ENCODE results near the gene STAG3.
A peak's percentile ranks its signal among the peaks of the same experiment; 100 is the strongest.

STAG3 gene

DNA sequence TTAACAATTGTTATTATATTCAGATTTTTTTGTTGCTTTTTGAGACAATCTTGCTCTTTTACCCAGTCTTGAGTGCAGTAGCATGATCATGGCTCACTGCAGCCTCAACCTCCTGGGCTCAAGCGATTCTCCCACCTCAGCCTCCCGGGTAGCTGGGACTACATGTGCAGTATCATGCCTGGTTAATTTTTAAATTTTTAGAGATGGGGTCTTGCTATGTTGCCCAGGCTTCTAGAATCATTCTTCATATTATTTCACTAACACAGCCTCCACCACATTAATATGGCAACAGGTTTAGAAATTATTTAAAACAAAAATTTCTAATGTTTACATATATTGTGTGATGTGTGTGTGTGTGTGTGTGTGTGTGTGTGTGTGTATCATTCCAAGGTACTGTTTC, 30.4 kb upstream of the STAG3 start (continued):
- TF ChIP-seq, protein P1, sequence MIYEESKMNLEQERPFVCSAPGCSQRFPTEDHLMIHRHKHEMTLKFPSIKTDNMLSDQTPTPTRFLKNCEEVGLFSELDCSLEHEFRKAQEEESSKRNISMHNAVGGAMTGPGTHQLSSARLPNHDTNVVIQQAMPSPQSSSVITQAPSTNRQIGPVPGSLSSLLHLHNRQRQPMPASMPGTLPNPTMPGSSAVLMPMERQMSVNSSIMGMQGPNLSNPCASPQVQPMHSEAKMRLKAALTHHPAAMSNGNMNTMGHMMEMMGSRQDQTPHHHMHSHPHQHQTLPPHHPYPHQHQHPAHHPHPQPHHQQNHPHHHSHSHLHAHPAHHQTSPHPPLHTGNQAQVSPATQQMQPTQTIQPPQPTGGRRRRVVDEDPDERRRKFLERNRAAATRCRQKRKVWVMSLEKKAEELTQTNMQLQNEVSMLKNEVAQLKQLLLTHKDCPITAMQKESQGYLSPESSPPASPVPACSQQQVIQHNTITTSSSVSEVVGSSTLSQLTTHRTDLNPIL (CRISPR knock-in tag; IDR thresholded peaks at IDR 0.05; ENCODE audit: low read depth), result no peak
- TF ChIP-seq RARB (CRISPR knock-in tag; IDR thresholded peaks at IDR 0.05), result no peak
- TF ChIP-seq CSDC2 (CRISPR knock-in tag; IDR thresholded peaks at IDR 0.05), result no peak
- no peak for TF ChIP-seq TCF4 (CRISPR knock-in tag; IDR thresholded peaks at IDR 0.05; ENCODE audit: borderline replicate concordance)
- TF ChIP-seq ZNF70 (CRISPR knock-in tag; IDR thresholded peaks at IDR 0.05), result no peak
- TF ChIP-seq BACH2 (CRISPR knock-in tag; IDR thresholded peaks at IDR 0.05; ENCODE audit: borderline replicate concordance), result no peak
- TF ChIP-seq ZC3H10 (CRISPR knock-in tag; IDR thresholded peaks at IDR 0.05), result no peak
- no peak for TF ChIP-seq ZNF565 (CRISPR knock-in tag; conservative IDR thresholded peaks at IDR 0.05; ENCODE audit: low read depth)

DNA sequence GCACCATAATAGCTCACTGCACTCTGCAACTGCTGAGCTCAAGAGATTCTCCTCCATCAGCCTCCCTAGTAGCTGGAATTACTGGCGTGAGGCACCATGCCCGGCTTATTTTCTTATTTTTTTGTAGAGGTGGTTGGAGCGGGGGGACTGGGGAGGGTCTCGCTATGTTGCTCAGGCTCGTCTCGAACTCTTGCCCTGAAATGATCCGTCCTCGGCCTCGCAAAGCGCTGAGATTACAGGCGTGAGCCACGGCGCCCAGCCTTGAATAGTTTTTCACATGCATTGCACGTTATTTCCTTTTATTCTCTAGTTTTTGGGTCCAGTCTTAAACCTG, 29.5 kb upstream of the STAG3 start:
- no peak for ATAC-seq
- TF ChIP-seq SNAI2 (CRISPR knock-in tag; IDR thresholded peaks at IDR 0.05) (no peak), OSR1 (CRISPR knock-in tag; IDR thresholded peaks at IDR 0.05) (no peak), ZNF565 (CRISPR knock-in tag; conservative IDR thresholded peaks at IDR 0.05; ENCODE audit: low read depth) (no peak), TOX (CRISPR knock-in tag; IDR thresholded peaks at IDR 0.05; ENCODE audit: borderline replicate concordance) (no peak), ZNF8 (CRISPR knock-in tag; IDR thresholded peaks at IDR 0.05) (no peak), ESRRG (CRISPR knock-in tag; IDR thresholded peaks at IDR 0.05) (no peak), ZFP30 (CRISPR knock-in tag; IDR thresholded peaks at IDR 0.05) (no peak), ZC3H10 (CRISPR knock-in tag; IDR thresholded peaks at IDR 0.05) (no peak), ZNF70 (CRISPR knock-in tag; IDR thresholded peaks at IDR 0.05) (no peak), GLIS3 (CRISPR knock-in tag; IDR thresholded peaks at IDR 0.05) (no peak), ZFP3 (CRISPR knock-in tag; IDR thresholded peaks at IDR 0.05) (no peak), RARB (CRISPR knock-in tag; IDR thresholded peaks at IDR 0.05) (no peak), BACH2 (CRISPR knock-in tag; IDR thresholded peaks at IDR 0.05; ENCODE audit: borderline replicate concordance) (no peak), TCF4 (CRISPR knock-in tag; IDR thresholded peaks at IDR 0.05; ENCODE audit: borderline replicate concordance) (no peak), CSDC2 (CRISPR knock-in tag; IDR thresholded peaks at IDR 0.05) (no peak)
- TF ChIP-seq, protein P2, sequence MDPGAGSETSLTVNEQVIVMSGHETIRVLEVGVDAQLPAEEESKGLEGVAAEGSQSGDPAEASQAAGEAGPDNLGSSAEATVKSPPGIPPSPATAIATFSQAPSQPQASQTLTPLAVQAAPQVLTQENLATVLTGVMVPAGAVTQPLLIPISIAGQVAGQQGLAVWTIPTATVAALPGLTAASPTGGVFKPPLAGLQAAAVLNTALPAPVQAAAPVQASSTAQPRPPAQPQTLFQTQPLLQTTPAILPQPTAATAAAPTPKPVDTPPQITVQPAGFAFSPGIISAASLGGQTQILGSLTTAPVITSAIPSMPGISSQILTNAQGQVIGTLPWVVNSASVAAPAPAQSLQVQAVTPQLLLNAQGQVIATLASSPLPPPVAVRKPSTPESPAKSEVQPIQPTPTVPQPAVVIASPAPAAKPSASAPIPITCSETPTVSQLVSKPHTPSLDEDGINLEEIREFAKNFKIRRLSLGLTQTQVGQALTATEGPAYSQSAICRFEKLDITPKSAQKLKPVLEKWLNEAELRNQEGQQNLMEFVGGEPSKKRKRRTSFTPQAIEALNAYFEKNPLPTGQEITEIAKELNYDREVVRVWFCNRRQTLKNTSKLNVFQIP (CRISPR knock-in tag; IDR thresholded peaks at IDR 0.05; ENCODE audit: borderline replicate concordance, low read depth), result no peak
- TF ChIP-seq, protein P3, sequence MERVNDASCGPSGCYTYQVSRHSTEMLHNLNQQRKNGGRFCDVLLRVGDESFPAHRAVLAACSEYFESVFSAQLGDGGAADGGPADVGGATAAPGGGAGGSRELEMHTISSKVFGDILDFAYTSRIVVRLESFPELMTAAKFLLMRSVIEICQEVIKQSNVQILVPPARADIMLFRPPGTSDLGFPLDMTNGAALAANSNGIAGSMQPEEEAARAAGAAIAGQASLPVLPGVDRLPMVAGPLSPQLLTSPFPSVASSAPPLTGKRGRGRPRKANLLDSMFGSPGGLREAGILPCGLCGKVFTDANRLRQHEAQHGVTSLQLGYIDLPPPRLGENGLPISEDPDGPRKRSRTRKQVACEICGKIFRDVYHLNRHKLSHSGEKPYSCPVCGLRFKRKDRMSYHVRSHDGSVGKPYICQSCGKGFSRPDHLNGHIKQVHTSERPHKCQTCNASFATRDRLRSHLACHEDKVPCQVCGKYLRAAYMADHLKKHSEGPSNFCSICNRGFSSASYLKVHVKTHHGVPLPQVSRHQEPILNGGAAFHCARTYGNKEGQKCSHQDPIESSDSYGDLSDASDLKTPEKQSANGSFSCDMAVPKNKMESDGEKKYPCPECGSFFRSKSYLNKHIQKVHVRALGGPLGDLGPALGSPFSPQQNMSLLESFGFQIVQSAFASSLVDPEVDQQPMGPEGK (CRISPR knock-in tag; IDR thresholded peaks at IDR 0.05; ENCODE audit: borderline replicate concordance), result no peak
- TF ChIP-seq, protein P4, sequence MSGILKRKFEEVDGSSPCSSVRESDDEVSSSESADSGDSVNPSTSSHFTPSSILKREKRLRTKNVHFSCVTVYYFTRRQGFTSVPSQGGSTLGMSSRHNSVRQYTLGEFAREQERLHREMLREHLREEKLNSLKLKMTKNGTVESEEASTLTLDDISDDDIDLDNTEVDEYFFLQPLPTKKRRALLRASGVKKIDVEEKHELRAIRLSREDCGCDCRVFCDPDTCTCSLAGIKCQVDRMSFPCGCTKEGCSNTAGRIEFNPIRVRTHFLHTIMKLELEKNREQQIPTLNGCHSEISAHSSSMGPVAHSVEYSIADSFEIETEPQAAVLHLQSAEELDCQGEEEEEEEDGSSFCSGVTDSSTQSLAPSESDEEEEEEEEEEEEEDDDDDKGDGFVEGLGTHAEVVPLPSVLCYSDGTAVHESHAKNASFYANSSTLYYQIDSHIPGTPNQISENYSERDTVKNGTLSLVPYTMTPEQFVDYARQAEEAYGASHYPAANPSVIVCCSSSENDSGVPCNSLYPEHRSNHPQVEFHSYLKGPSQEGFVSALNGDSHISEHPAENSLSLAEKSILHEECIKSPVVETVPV (CRISPR knock-in tag; IDR thresholded peaks at IDR 0.05), result no peak

DNA sequence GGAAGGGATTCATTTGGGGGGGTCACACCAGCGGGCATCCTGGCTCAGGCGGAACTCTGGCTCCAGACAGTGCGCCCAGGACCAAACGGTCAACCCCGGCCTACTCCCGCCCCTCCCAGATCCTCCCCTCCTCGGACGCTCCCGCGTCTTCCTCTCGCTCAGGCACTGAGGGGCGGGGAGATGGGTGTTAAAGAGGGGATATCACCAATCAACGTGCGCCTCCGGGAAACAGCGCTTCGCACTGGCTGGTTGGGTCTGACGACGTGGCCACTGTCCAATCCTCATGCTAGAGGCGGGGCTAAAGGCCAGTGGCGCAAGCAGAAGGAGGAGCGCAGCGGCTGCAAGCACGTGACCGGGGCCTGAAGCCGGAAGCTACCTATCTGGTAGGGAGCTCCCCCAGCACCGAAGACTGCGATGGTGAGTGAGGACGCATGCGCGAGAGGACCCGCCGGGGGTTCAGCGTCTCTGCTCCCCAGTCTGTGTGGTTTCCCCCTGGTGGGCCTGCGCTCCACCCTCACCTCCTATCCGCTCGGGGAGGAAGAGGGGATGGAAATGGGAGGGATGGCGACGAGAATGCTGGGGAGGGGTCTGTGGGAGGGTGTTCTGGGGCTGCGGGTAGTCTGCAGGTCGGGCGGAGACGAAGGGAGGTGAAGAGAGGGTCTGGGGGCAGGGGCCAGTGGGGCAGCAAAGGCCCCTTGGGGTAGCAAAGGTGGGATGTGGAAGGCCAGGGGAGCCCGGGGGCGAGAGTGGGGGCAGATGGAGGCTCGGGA, 29.0 kb upstream of the STAG3 start, which contains the start of gene LAMTOR4:
Gene LAMTOR4, plus strand, starts transcription at position 360 of the 770 bp plus-strand sequence. Its CDS starts 55 bp downstream, at position 415.
- TF ChIP-seq, protein P4 (CRISPR knock-in tag; IDR thresholded peaks at IDR 0.05), result no peak
- TF ChIP-seq GLIS3 (CRISPR knock-in tag; IDR thresholded peaks at IDR 0.05) (peak; percentile 77; the same call in 1 of the 2 replicates), ARNTL (CRISPR knock-in tag; IDR thresholded peaks at IDR 0.05; ENCODE audit: borderline replicate concordance, low read depth) (no peak), ZNF8 (CRISPR knock-in tag; IDR thresholded peaks at IDR 0.05) (peak; percentile 32; the same call in 1 of the 2 replicates), ZNF565 (CRISPR knock-in tag; conservative IDR thresholded peaks at IDR 0.05; ENCODE audit: low read depth) (no peak), TCF4 (CRISPR knock-in tag; IDR thresholded peaks at IDR 0.05; ENCODE audit: borderline replicate concordance) (no peak), ZNF70 (CRISPR knock-in tag; IDR thresholded peaks at IDR 0.05) (no peak), PPARA (CRISPR knock-in tag; IDR thresholded peaks at IDR 0.05; ENCODE audit: borderline replicate concordance) (no peak)
- TF ChIP-seq, protein P3 (CRISPR knock-in tag; IDR thresholded peaks at IDR 0.05; ENCODE audit: borderline replicate concordance), result 0 out of 2 replicates have a peak, but pooled peaks have one; percentile 46
- ATAC-seq, result peak; percentile 98
